ENCODE data around the gene MAMDC2. TPM values are rescaled to one million over a fixed set of nuclear protein-coding genes. Genes with fewer than 3 reads are reported as not detected.

Gene MAMDC2
- total RNA-seq, 1 donor from 2014 or later: 0.10 TPM

DNA sequence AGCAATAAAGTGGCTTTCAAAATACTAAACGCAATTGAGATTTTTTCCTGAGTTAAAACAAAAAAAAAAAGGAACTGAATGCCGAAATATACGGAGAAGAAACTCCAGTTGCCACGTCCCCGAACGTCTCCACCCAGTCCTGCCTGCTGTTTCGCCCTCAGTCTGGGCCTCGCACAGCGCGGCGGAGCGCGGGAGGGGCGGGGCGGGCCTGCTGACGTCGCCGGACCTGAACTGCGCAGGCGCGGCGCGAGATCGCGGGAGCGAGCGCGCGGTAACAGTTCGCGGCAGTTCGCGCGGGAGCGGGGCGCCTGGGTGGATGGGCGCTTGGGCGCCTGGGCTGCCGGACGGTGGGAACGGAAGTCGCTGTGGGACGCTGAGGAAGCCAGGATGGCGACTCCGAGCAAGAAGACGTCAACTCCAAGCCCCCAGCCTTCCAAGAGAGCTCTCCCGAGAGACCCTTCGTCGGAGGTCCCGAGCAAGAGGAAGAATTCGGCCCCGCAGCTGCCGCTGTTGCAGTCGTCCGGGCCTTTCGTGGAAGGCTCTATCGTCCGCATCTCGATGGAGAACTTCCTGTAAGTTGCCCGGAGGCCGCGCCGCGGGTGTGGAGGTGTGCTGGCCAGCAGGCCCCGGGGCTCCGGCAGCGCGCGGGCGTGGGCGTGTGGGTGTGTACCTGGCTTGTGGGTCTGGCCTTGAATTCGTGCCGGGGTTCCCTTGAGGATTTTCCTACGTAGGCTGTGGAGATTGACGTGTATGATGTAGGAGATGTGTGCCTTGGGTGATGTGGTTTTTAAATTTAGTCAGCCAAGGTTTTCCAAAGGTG lies 215.3 kb downstream of the MAMDC2 start, which contains the start of gene SMC5:
TSS of gene SMC5 (plus strand) at position 287 of the 820 bp plus-strand sequence. CDS start at position 388, 101 bp downstream.
- H3K36me3 Mint-ChIP-seq (ENCODE audit: low read depth, unreplicated experiment): peaks cover 21% of the 10 kb centered on the region
- H3K27ac Mint-ChIP-seq (ENCODE audit: unreplicated experiment): peak within 1 kb of the TSS; percentile 87
- H3K9me3 Mint-ChIP-seq (ENCODE audit: unreplicated experiment): no peaks in the 10 kb centered on the region
- TF ChIP-seq CTCF (IDR thresholded peaks at IDR 0.05; ENCODE audit: unreplicated experiment): no peak
- DNase-seq (ENCODE audit: low spot score): peak; percentile 92
- H3K4me3 Mint-ChIP-seq (ENCODE audit: unreplicated experiment): peak within 1 kb of the TSS; percentile 94
- peaks cover 10% of the 10 kb centered on the region for H3K27me3 Mint-ChIP-seq (ENCODE audit: unreplicated experiment)
- H3K4me1 Mint-ChIP-seq (ENCODE audit: unreplicated experiment): peaks cover 38% of the 10 kb centered on the region

GRCh38 chr9:70259512-70259802 lies 215.8 kb downstream of the MAMDC2 start:
- TF ChIP-seq CTCF (IDR thresholded peaks at IDR 0.05; ENCODE audit: unreplicated experiment): no peak
- peaks cover 38% of the 10 kb centered on the region for H3K4me1 Mint-ChIP-seq (ENCODE audit: unreplicated experiment)
- peaks cover 26% of the 10 kb centered on the region for H3K36me3 Mint-ChIP-seq (ENCODE audit: low read depth, unreplicated experiment)
- peak overlapping the region; percentile 87 for H3K27ac Mint-ChIP-seq (ENCODE audit: unreplicated experiment)
- peaks cover 10% of the 10 kb centered on the region for H3K27me3 Mint-ChIP-seq (ENCODE audit: unreplicated experiment)
- no peak for DNase-seq (ENCODE audit: low spot score)
- H3K9me3 Mint-ChIP-seq (ENCODE audit: unreplicated experiment): no peaks in the 10 kb centered on the region
- H3K4me3 Mint-ChIP-seq (ENCODE audit: unreplicated experiment): peak overlapping the region; percentile 94

DNA sequence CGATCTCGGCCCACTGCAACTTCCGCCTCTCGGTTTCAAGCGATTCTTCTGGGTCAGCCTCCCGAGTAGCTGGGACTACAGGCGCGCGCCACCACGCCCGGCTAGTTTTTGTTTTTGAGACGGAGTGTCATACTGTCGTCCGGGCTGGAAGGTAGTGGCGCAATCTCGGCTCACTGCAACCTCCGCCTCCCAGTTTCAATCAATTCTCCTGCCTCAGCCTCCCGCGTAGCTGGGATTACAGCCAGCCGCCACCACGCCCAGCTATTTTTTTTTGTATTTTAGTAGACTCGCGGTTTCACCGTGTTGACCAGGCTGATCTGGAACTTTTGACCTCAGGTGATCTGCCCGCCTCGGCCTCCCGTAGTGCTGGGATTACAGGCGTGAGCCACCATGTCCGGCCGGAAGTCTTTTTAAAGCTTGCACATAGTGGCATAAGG lies 216.4 kb downstream of the MAMDC2 start:
- no peak for TF ChIP-seq CTCF (IDR thresholded peaks at IDR 0.05; ENCODE audit: unreplicated experiment)
- Mint-ChIP-seq H3K4me3 (ENCODE audit: unreplicated experiment) (peak overlapping the region; percentile 94), H3K9me3 (ENCODE audit: unreplicated experiment) (no peaks in the 10 kb centered on the region), H3K4me1 (ENCODE audit: unreplicated experiment) (peaks cover 38% of the 10 kb centered on the region), H3K27me3 (ENCODE audit: unreplicated experiment) (peaks cover 13% of the 10 kb centered on the region), H3K36me3 (ENCODE audit: low read depth, unreplicated experiment) (peaks cover 30% of the 10 kb centered on the region), H3K27ac (ENCODE audit: unreplicated experiment) (peak overlapping the region; percentile 87)
- no peak for DNase-seq (ENCODE audit: low spot score)

DNA sequence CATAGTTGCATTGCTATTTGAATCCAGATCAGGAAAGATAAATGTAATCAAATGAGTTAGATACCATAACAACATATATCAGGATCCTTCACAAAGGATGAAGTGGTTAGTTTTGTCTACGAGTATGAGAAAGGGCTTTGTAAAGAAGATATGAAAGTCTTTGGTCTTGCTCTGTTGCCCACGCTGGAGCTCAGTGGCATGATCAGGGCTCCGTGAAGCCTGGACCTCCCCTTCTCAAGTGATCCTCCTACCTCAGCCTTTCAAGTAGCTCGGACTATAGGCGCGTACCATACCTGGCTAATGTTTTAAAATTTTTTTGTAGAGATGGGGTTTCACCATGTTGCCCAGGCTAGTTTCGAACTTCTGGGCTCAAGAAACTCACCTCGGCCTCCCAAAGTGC lies 217.0 kb downstream of the MAMDC2 start:
- no peaks in the 10 kb centered on the region for H3K9me3 Mint-ChIP-seq (ENCODE audit: unreplicated experiment)
- no peak overlapping the region for H3K27ac Mint-ChIP-seq (ENCODE audit: unreplicated experiment)
- H3K36me3 Mint-ChIP-seq (ENCODE audit: low read depth, unreplicated experiment): peaks cover 31% of the 10 kb centered on the region
- H3K27me3 Mint-ChIP-seq (ENCODE audit: unreplicated experiment): peaks cover 13% of the 10 kb centered on the region
- no peak for TF ChIP-seq CTCF (IDR thresholded peaks at IDR 0.05; ENCODE audit: unreplicated experiment)
- DNase-seq (ENCODE audit: low spot score): no peak
- peaks cover 38% of the 10 kb centered on the region for H3K4me1 Mint-ChIP-seq (ENCODE audit: unreplicated experiment)
- H3K4me3 Mint-ChIP-seq (ENCODE audit: unreplicated experiment): peak overlapping the region; percentile 94

DNA sequence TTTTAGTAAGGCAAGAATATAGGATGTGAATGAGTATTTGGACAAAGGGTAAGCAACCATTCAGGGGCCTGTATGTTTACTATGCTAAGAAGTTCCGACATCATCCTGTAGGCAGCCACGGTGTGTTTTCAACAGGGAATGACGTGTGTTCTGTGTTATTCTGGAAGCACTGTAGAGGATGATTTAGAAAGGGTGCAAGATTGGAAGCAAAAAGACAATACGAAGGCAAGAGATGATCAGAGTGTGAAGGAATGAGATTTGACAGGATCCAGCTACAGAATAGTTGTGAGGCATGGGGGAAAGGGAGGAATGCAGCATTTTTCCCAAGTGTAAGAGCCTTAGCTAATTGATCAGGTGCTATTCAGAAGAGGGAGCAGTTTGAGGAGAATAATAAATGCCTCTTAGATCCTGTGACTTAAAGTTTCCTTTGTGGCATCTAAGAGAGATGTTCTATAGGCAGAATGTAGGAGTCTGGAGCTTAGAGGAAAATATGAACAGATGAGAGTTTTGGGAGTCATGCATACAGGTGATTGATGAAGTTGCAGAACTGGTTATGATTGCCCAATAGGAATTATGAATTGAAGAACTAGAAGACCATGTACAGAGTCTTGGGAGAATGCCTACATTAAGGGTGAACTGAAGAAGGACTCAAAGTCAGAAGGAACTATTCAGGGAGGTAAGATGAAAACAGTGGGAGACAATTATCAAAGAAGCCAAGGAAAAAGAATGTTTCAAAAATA lies 217.7 kb downstream of the MAMDC2 start:
- no peak overlapping the region for H3K27ac Mint-ChIP-seq (ENCODE audit: unreplicated experiment)
- H3K9me3 Mint-ChIP-seq (ENCODE audit: unreplicated experiment): no peaks in the 10 kb centered on the region
- H3K4me1 Mint-ChIP-seq (ENCODE audit: unreplicated experiment): peaks cover 38% of the 10 kb centered on the region
- peak overlapping the region; percentile 43 for H3K4me3 Mint-ChIP-seq (ENCODE audit: unreplicated experiment)
- DNase-seq (ENCODE audit: low spot score): no peak
- no peak for TF ChIP-seq CTCF (IDR thresholded peaks at IDR 0.05; ENCODE audit: unreplicated experiment)
- H3K36me3 Mint-ChIP-seq (ENCODE audit: low read depth, unreplicated experiment): peaks cover 31% of the 10 kb centered on the region
- H3K27me3 Mint-ChIP-seq (ENCODE audit: unreplicated experiment): peaks cover 13% of the 10 kb centered on the region

Measured in endothelial cell (in vitro differentiated cells).